ENCODE measurements around the gene EWSR1.

DNA sequence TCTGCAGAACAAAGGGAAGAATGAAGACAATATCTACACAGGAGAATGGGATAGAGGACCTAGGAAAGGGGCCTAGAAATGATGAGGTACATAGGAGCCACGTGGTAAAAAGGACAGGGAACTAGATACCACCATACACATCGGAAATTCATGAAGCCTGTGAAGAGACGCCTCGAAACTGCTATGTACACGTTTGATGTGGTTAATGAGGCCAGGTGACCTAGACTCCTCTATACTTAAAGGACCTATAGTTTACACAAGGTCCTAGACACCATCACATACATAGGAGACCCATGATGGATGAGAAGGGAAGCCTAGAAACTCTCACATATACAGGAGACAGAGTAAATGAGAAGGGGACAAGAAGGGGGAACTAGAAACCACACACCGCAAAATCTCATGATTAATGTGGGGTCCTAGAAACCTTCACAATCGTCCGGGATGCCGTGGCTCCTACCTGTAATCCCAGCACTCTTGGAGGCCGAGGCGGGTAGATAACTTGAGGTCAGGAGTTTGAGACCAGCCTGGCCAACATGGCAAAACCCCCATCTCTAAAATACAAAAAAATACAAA is 24.1 kb upstream of the EWSR1 start:
- TF ChIP-seq CTCF (IDR thresholded peaks at IDR 0.05; ENCODE audit: low read depth, low read length, poor library complexity, severe bottlenecking), result no peak
- TF ChIP-seq EZH2phosphoT487 (IDR thresholded peaks at IDR 0.05; ENCODE audit: borderline replicate concordance, low read length), result no peak
